ENCODE measurements around the gene LIMS1. TPM values are rescaled to one million over a fixed set of nuclear protein-coding genes. Genes with fewer than 3 reads are reported as not detected.

LIMS1 gene
- total RNA-seq, 1 donor from 2014 or later = 19.4 TPM

GRCh38 chr2:108616751-108617161 is 82.5 kb downstream of the LIMS1 start:
- Mint-ChIP-seq H3K36me3 (peaks cover 2% of the 10 kb centered on the region), H3K4me3 (no peak overlapping the region), H3K4me1 (peaks cover 57% of the 10 kb centered on the region), H3K27me3 (ENCODE audit: insufficient read depth, low read depth) (peaks cover 2% of the 10 kb centered on the region), H3K27ac (no peak overlapping the region), H3K9me3 (no peaks in the 10 kb centered on the region)
- no peak for DNase-seq (ENCODE audit: low spot score)
- Histone ChIP-seq H3K4me2 (no peak overlapping the region), H2AFZ (replicated peaks) (no peak overlapping the region), H3K27ac (no peak overlapping the region), H3F3A (ENCODE audit: low read depth) (peaks cover 3% of the 10 kb centered on the region), H4K20me1 (ENCODE audit: low read depth) (peaks cover 10% of the 10 kb centered on the region), H3K27me3 (no peaks in the 10 kb centered on the region), H3K36me3 (no peaks in the 10 kb centered on the region), H3K9ac (no peak overlapping the region), H3K4me1 (peaks cover 19% of the 10 kb centered on the region), H3K79me2 (ENCODE audit: low read depth) (peaks cover 19% of the 10 kb centered on the region), H3K9me3 (ENCODE audit: low read depth) (no peaks in the 10 kb centered on the region), H3K4me3 (no peak overlapping the region)
- TF ChIP-seq, protein P1, sequence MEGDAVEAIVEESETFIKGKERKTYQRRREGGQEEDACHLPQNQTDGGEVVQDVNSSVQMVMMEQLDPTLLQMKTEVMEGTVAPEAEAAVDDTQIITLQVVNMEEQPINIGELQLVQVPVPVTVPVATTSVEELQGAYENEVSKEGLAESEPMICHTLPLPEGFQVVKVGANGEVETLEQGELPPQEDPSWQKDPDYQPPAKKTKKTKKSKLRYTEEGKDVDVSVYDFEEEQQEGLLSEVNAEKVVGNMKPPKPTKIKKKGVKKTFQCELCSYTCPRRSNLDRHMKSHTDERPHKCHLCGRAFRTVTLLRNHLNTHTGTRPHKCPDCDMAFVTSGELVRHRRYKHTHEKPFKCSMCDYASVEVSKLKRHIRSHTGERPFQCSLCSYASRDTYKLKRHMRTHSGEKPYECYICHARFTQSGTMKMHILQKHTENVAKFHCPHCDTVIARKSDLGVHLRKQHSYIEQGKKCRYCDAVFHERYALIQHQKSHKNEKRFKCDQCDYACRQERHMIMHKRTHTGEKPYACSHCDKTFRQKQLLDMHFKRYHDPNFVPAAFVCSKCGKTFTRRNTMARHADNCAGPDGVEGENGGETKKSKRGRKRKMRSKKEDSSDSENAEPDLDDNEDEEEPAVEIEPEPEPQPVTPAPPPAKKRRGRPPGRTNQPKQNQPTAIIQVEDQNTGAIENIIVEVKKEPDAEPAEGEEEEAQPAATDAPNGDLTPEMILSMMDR (IDR thresholded peaks at IDR 0.05) = no peak
- TF ChIP-seq EZH2phosphoT487 (IDR thresholded peaks at IDR 0.05) = no peak
- no peak for TF ChIP-seq EZH2 (IDR thresholded peaks at IDR 0.05)

GRCh38 chr2:108617617-108618016 is 83.3 kb downstream of the LIMS1 start:
- Histone ChIP-seq H3K27me3 (no peaks in the 10 kb centered on the region), H3K4me1 (peaks cover 28% of the 10 kb centered on the region), H3K27ac (no peak overlapping the region), H3K9me3 (ENCODE audit: low read depth) (no peaks in the 10 kb centered on the region), H2AFZ (replicated peaks) (no peak overlapping the region), H3K79me2 (ENCODE audit: low read depth) (peaks cover 19% of the 10 kb centered on the region), H3K4me2 (no peak overlapping the region), H3K4me3 (no peak overlapping the region), H3K36me3 (no peaks in the 10 kb centered on the region), H4K20me1 (ENCODE audit: low read depth) (peaks cover 7% of the 10 kb centered on the region), H3K9ac (no peak overlapping the region), H3F3A (ENCODE audit: low read depth) (peaks cover 3% of the 10 kb centered on the region)
- DNase-seq (ENCODE audit: low spot score) = no peak
- Mint-ChIP-seq H3K36me3 (peaks cover 2% of the 10 kb centered on the region), H3K27ac (peak overlapping the region; percentile 5), H3K4me1 (peaks cover 62% of the 10 kb centered on the region), H3K4me3 (no peak overlapping the region), H3K9me3 (no peaks in the 10 kb centered on the region), H3K27me3 (ENCODE audit: insufficient read depth, low read depth) (peaks cover 2% of the 10 kb centered on the region)
- no peak for TF ChIP-seq EZH2 (IDR thresholded peaks at IDR 0.05)
- TF ChIP-seq EZH2phosphoT487 (IDR thresholded peaks at IDR 0.05) = no peak
- TF ChIP-seq, protein P1 (IDR thresholded peaks at IDR 0.05) = no peak

- Histone ChIP-seq H3K27me3 (no peaks in the 10 kb centered on the region), H4K20me1 (ENCODE audit: low read depth) (peaks cover 7% of the 10 kb centered on the region), H3K4me3 (no peak overlapping the region), H3K9me3 (ENCODE audit: low read depth) (no peaks in the 10 kb centered on the region), H3K36me3 (no peaks in the 10 kb centered on the region), H3K9ac (no peak overlapping the region), H3K4me1 (peaks cover 33% of the 10 kb centered on the region), H3F3A (ENCODE audit: low read depth) (peaks cover 3% of the 10 kb centered on the region), H3K79me2 (ENCODE audit: low read depth) (peaks cover 14% of the 10 kb centered on the region), H3K4me2 (no peak overlapping the region), H2AFZ (replicated peaks) (no peak overlapping the region), H3K27ac (no peak overlapping the region)
- no peaks in the 10 kb centered on the region for H3K9me3 Mint-ChIP-seq
- DNase-seq (ENCODE audit: low spot score) = no peak
- TF ChIP-seq EZH2phosphoT487 (IDR thresholded peaks at IDR 0.05) (no peak), EZH2 (IDR thresholded peaks at IDR 0.05) (no peak)
- TF ChIP-seq, protein P1 (IDR thresholded peaks at IDR 0.05) = no peak
- H3K36me3 Mint-ChIP-seq = peaks cover 2% of the 10 kb centered on the region
- H3K4me1 Mint-ChIP-seq = peaks cover 58% of the 10 kb centered on the region
- H3K27ac Mint-ChIP-seq = peak overlapping the region; percentile 64
- H3K27me3 Mint-ChIP-seq (ENCODE audit: insufficient read depth, low read depth) = no peaks in the 10 kb centered on the region
- H3K4me3 Mint-ChIP-seq = peak overlapping the region; percentile 60
Observed at GRCh38 chr2:108619925-108620620, 85.8 kb downstream of the LIMS1 start.
